ENCODE results near the gene SORT1.

- TF ChIP-seq POLR2A (IDR thresholded peaks at IDR 0.05) (no peak), CTCF (IDR thresholded peaks at IDR 0.05) (no peak)
These were observed 26.4 kb downstream of the SORT1 start for GRCh38 chr1:109371341-109371739.
